Activated naive CD8-positive, alpha-beta T cell treated with anti-CD3 and anti-CD28 coated beads for 36 hours (primary cell): Measurements from ENCODE around the gene LLGL2. TPM values are rescaled to one million over a fixed set of nuclear protein-coding genes. Genes with fewer than 3 reads are reported as not detected.
"Not testable (repeated sequence)": the region's sequence is repeated elsewhere in the genome, so short reads cannot be mapped to it uniquely, and the experiment has no call there.

Experiments used
- DNase-seq: peaks from one replicate; pipeline ENCODE4 v3.0.0; 2021
- H3K27ac Mint-ChIP-seq: one replicate; pipeline ENCODE4 v1.8.0; 2022; ENCODE audit warnings: mild to moderate bottlenecking, moderate library complexity, mixed read lengths
- H3K27me3 Mint-ChIP-seq: one replicate; pipeline ENCODE4 v1.8.0; 2022; ENCODE audit warnings: mild to moderate bottlenecking, mixed read lengths
- H3K36me3 Mint-ChIP-seq: one replicate; pipeline ENCODE4 v1.8.0; 2021; ENCODE audit warnings: mild to moderate bottlenecking, mixed read lengths
- H3K4me1 Mint-ChIP-seq: one replicate; pipeline ENCODE4 v1.8.0; 2021; ENCODE audit warnings: mixed read lengths
- H3K4me3 Mint-ChIP-seq: one replicate; pipeline ENCODE4 v1.8.0; 2022; ENCODE audit warnings: mild to moderate bottlenecking, moderate library complexity, mixed read lengths
- H3K9me3 Mint-ChIP-seq: one replicate; pipeline ENCODE4 v1.8.0; 2022; ENCODE audit warnings: mixed read lengths
- total RNA-seq, 2 experiments: library from RNA; stranded (reverse); gene quantifications; one replicate each; pipeline ENCODE4 v1.2.3, GENCODE V29; 2021

LLGL2 gene
- total RNA-seq, 2 experiments from 2014 or later, result 4.8 to 5.0 TPM

DNA sequence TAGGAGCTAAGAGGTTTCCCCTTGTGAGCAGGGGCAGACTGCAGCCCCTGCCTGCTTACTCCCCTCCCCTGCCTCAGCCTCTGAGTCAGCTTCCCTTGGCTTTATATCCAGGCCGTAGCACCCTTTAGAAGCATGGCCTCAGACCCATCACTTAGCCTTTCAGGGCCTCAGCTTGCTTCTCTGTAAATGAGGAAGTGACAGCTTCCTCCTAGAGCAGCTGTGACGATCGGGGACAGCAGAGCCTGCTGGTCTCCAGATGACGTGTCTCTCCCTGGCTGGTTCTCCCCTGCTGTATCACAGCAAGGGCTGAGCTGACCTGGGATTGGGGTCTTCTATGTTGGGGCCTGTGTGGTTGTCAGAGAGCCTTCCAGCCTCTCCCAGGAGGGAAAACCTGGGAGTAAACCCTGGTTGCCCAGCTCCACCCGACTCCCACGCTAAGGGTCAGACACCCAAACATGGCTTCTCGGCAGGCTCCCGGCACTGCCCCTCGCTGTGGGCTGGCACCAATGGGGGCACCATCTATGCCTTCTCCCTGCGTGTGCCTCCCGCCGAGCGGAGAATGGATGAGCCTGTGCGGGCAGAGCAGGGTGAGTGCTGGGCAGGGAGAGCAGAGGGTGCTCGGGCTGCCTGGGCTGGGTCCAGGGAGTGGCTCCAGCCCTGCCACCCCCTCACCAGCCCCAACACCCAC lies 45.8 kb downstream of the LLGL2 start:
- H3K4me1 Mint-ChIP-seq, result no peaks in the 10 kb centered on the region
- no peaks in the 10 kb centered on the region for H3K36me3 Mint-ChIP-seq
- H3K9me3 Mint-ChIP-seq, result no peaks in the 10 kb centered on the region
- DNase-seq, result no peak
- H3K27ac Mint-ChIP-seq, result peak overlapping the region; percentile 51
- no peaks in the 10 kb centered on the region for H3K27me3 Mint-ChIP-seq
- H3K4me3 Mint-ChIP-seq, result no peak overlapping the region

GRCh38 chr17:75571885-75572215 lies 46.4 kb downstream of the LLGL2 start:
- Mint-ChIP-seq H3K36me3 (no peaks in the 10 kb centered on the region), H3K4me1 (no peaks in the 10 kb centered on the region), H3K9me3 (no peaks in the 10 kb centered on the region), H3K27me3 (no peaks in the 10 kb centered on the region), H3K27ac (no peak overlapping the region), H3K4me3 (no peak overlapping the region)
- no peak for DNase-seq

GRCh38 chr17:75572713-75573539 lies 47.4 kb downstream of the LLGL2 start:
- Mint-ChIP-seq H3K27me3 (no peaks in the 10 kb centered on the region), H3K9me3 (no peaks in the 10 kb centered on the region), H3K36me3 (no peaks in the 10 kb centered on the region), H3K27ac (no peak overlapping the region), H3K4me1 (no peaks in the 10 kb centered on the region), H3K4me3 (no peak overlapping the region)
- DNase-seq, result no peak

DNA sequence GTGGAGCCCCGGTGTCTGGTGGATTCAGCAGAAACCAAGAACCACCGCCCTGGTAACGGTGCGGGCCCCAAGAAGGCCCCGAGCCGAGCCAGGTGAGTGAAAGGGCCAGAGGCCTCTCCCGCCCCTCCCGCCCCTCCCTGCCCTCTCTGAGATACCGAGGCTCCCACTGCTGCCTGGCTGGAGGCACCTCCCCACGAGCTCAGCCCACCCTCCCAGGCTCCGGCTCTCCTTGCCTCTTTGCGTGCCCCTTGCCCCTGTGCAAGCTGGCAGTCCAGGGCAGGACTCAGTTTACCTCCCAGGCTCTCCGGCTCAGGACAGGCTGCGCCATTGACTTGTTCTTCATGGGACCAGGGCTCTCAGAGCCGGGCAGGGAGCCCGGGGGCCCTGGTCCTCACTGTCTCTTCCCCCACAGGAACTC lies 48.1 kb downstream of the LLGL2 start:
- no peak overlapping the region for H3K27ac Mint-ChIP-seq

DNA sequence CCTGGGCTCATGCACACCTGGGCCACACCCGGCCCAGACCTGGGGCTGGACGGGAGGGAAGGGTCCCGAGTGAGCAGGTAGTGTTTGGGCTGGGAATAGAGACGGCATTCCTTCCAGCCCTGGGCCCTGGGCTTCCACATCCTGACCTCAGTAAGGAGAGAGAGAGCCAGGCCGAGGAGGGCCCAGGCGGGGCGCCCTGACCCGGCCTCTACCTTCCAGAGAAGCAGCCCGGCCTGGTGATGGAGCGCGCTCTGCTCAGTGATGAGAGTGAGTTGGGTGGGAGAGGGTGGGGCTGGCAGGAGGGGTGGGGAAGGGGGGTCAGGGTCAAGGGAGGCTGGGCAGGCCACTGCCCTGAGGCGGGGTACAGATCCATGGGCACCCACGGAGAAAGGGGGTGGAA lies 48.5 kb downstream of the LLGL2 start:
- Mint-ChIP-seq H3K9me3 (no peaks in the 10 kb centered on the region), H3K4me3 (no peak overlapping the region), H3K4me1 (no peaks in the 10 kb centered on the region), H3K27me3 (no peaks in the 10 kb centered on the region), H3K36me3 (no peaks in the 10 kb centered on the region), H3K27ac (no peak overlapping the region)
- no peak for DNase-seq

More for the DNA sequence above, 48.1 kb downstream of the LLGL2 start:
- Mint-ChIP-seq H3K36me3 (no peaks in the 10 kb centered on the region), H3K4me1 (no peaks in the 10 kb centered on the region), H3K9me3 (no peaks in the 10 kb centered on the region), H3K4me3 (no peak overlapping the region), H3K27me3 (no peaks in the 10 kb centered on the region)
- no peak for DNase-seq

DNA sequence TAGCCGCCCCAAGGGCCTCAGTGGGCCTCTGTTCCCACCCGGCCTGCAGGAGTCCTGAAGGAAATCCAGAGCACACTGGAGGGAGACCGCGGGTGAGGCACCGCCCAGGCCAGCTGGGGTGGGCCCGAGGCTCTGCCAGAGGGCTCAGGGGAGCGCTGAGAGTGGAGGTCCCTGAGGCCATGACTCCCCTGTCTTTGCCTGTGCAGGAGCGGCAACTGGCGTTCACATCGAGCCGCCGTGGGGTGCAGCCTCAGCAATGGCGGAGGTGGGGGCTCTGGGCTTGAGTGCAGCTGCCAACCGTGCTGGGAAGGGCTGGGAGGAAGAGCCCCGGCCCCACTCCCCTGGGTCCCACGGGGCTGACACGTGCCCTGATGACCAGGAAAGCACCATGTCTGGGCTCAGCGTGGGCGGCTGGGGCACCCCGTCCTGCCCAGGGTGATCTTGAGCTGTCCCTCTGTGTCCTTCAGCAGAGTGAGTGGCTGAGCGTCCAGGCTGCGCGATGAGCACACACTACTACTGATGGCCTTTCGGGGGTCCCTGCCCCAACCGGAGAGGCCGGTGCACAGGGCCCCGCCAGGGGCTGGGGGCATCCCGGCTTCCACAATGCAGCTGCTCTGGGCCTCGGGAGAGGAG lies 49.0 kb downstream of the LLGL2 start:
- H3K9me3 Mint-ChIP-seq, result no peaks in the 10 kb centered on the region
- no peaks in the 10 kb centered on the region for H3K4me1 Mint-ChIP-seq
- H3K36me3 Mint-ChIP-seq, result no peaks in the 10 kb centered on the region
- no peak overlapping the region for H3K27ac Mint-ChIP-seq
- H3K4me3 Mint-ChIP-seq, result no peak overlapping the region
- DNase-seq, result no peak
- no peaks in the 10 kb centered on the region for H3K27me3 Mint-ChIP-seq

DNA sequence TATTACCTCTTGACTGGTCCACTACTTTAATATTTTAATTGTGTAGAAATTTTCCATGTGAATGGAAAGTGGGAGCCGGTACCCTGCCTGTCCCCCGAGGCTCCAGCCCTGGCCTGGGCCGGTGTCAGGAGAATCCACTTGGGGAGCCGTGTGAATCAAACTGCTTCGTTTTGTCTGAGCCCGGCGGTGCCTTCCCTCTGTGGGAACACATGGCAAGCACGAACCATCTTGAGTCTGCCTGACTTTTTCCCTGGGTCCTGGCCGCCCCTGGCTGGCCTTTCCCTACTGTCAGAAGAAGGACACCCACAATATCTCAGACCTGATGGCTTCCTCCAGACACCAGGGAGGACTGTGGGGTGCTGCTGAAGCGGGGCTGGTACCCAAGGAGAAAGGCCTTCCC lies 49.7 kb downstream of the LLGL2 start:
- Mint-ChIP-seq H3K4me3 (no peak overlapping the region), H3K4me1 (no peaks in the 10 kb centered on the region), H3K27me3 (no peaks in the 10 kb centered on the region), H3K27ac (no peak overlapping the region), H3K9me3 (no peaks in the 10 kb centered on the region), H3K36me3 (no peaks in the 10 kb centered on the region)
- no peak for DNase-seq

DNA sequence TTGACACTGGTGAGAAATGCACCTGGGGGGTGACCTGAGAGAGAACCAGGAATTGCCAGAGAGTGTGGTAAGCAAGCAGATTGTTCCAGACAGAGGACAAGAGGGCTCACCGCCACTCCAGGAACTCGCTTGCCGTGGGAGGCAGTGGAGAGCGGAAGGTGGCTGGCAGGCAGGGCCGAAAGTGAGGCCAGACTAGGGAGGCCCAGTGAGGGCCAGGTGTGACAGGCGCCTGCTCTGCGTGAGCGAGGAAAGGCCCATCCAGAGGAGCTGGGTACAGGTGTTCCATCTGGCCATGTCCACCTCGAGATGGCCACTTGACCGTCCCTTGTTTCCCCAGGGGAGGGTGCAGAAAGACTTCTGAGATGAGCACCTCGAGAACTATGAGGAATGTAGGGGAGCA lies 50.2 kb downstream of the LLGL2 start:
- peaks cover 1% of the 10 kb centered on the region for H3K9me3 Mint-ChIP-seq
- no peaks in the 10 kb centered on the region for H3K36me3 Mint-ChIP-seq
- H3K4me1 Mint-ChIP-seq, result no peaks in the 10 kb centered on the region
- DNase-seq, result no peak
- H3K27me3 Mint-ChIP-seq, result no peaks in the 10 kb centered on the region
- no peak overlapping the region for H3K4me3 Mint-ChIP-seq
- H3K27ac Mint-ChIP-seq, result no peak overlapping the region

DNA sequence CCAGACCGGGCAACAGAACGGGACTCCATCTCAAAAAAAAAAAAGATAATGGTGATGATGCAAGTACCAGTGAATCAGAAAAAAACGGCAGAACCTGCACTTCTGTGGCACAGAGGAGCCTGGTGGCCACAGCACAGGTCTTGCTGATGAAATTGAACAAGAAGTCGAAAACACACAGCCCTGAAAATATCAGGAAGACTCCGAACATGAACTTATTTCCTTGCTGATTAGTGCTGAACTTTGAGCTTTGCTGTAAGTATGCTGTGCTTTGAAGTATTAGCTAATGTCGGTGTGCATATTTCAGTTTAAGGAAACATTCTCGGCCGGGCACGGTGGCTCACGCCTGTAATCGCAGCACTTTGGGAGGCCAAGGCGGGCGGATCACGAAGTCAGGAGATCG lies 51.2 kb downstream of the LLGL2 start:
- no peaks in the 10 kb centered on the region for H3K27me3 Mint-ChIP-seq
- DNase-seq, result no peak
- no peaks in the 10 kb centered on the region for H3K36me3 Mint-ChIP-seq
- H3K27ac Mint-ChIP-seq, result no peak overlapping the region
- H3K4me3 Mint-ChIP-seq, result no peak overlapping the region
- H3K9me3 Mint-ChIP-seq, result peaks cover 4% of the 10 kb centered on the region
- peaks cover 7% of the 10 kb centered on the region for H3K4me1 Mint-ChIP-seq

GRCh38 chr17:75581121-75581725 lies 55.7 kb downstream of the LLGL2 start:
- H3K36me3 Mint-ChIP-seq, H3K27me3 Mint-ChIP-seq, H3K4me1 Mint-ChIP-seq, H3K9me3 Mint-ChIP-seq: not testable (repeated sequence)
- H3K4me3 Mint-ChIP-seq, result peak overlapping the region; percentile 81
- H3K27ac Mint-ChIP-seq, result peak overlapping the region; percentile 59
- DNase-seq, result peak; percentile 66

DNA sequence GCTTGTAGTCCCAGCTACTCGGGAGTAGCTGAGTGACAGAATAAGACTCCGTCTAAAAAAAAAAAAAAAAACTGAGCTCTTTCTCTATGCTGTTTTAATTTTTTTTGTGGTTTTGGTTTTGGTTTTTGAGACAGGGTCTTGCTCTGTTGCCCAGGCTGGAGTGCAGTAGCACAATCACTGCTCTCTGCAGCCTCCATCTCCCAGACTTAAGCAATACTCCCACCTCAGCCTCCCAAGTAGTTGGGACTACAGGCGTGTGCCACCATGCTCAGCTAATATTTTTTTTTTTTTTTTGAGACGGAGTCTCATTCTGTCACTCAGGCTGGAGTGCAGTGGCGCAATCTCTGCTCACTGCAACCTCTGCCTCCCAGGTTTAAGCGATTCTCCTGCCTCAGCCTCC lies 57.7 kb downstream of the LLGL2 start:
- DNase-seq, H3K27ac Mint-ChIP-seq, H3K4me3 Mint-ChIP-seq, H3K36me3 Mint-ChIP-seq, H3K27me3 Mint-ChIP-seq, H3K9me3 Mint-ChIP-seq: not testable (repeated sequence)
- peaks cover 12% of the 10 kb centered on the region for H3K4me1 Mint-ChIP-seq

GRCh38 chr17:75584849-75585175 lies 59.3 kb downstream of the LLGL2 start:
- no peak for DNase-seq
- Mint-ChIP-seq H3K27ac (no peak overlapping the region), H3K27me3 (no peaks in the 10 kb centered on the region), H3K4me3 (no peak overlapping the region), H3K36me3 (no peaks in the 10 kb centered on the region), H3K4me1 (peaks cover 12% of the 10 kb centered on the region), H3K9me3 (peaks cover 4% of the 10 kb centered on the region)

DNA sequence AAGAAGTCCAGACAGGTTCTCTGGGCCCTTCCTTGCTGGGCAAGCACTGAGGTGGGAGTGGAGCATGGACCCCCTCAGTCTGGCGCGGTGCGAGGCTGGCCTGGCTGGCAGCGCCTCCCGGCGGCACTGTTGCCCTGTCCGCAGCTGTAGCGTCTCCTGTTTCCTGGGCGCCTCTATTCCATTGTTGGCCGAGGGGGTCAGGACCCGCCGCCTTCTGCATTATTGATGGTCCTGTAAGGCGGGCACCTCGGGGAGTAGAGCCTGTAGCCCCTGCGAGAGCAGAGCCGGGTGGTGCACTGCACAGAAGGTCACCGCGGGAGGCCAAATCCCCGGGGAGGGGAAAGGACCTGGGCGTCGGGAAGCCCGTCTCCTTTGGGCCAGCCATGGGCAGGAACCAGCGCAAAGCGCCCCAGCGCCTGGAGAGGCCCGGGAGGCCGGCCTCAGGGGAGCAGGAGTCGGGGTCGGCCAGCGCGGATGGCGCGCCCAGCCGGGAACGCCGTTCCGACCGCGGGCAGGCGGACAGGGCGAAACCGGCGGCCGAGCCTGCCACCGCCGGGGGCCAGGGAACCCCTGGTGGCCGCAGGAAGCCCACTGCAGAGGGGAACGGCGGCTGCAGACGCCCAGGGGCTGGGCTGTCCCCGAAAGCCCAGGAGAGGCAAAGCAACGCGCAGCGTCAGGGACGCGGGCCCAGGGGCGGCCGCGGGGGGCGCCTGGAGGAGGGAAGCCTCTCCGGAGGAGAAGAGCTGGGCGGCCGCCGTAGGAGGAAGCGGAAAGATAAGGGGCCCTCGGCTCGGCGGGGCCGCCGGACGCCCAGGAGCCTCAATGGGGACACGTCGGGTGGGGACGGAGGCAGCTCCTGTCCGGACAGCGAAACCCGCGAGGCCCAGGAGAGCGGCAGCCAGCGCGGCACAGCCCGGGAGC lies 62.4 kb downstream of the LLGL2 start, which contains the start of gene MYO15B:
Gene MYO15B (plus strand): TSS at position 126 of the 921 bp plus-strand sequence. CDS start 258 bp downstream, at position 384.
- H3K4me3 Mint-ChIP-seq, result peak within 1 kb of the TSS; percentile 70
- H3K9me3 Mint-ChIP-seq, result no peaks in the 10 kb centered on the region
- H3K27me3 Mint-ChIP-seq, result no peaks in the 10 kb centered on the region
- peaks cover 3% of the 10 kb centered on the region for H3K4me1 Mint-ChIP-seq
- H3K36me3 Mint-ChIP-seq, result no peaks in the 10 kb centered on the region
- DNase-seq, result peak; percentile 81
- peak within 1 kb of the TSS; percentile 51 for H3K27ac Mint-ChIP-seq

GRCh38 chr17:75588596-75589011 lies 63.1 kb downstream of the LLGL2 start:
- Mint-ChIP-seq H3K4me3 (peak overlapping the region; percentile 68), H3K27ac (no peak overlapping the region), H3K36me3 (no peaks in the 10 kb centered on the region), H3K4me1 (peaks cover 3% of the 10 kb centered on the region), H3K9me3 (no peaks in the 10 kb centered on the region), H3K27me3 (no peaks in the 10 kb centered on the region)
- DNase-seq, result no peak
